Astrocyte (in vitro differentiated cells and primary cell): ENCODE data around the gene PCDH10.

ENCODE experiments used
- EZH2 ChIP-seq: IDR thresholded peaks from 2 replicates; pipeline ENCODE4 v1.6.1; 2012; ENCODE audit warnings: mild to moderate bottlenecking, low read length, inconsistent platforms; ENCODE audit not compliant: insufficient read depth
- TF ChIP-seq, protein P1 (sequence below): IDR thresholded peaks from 2 replicates; pipeline ENCODE4 v1.5.1; 2011; ENCODE audit warnings: low read depth, mild to moderate bottlenecking, inconsistent platforms, low read length, moderate library complexity; ENCODE audit not compliant: insufficient read depth

- TF ChIP-seq, protein P1, sequence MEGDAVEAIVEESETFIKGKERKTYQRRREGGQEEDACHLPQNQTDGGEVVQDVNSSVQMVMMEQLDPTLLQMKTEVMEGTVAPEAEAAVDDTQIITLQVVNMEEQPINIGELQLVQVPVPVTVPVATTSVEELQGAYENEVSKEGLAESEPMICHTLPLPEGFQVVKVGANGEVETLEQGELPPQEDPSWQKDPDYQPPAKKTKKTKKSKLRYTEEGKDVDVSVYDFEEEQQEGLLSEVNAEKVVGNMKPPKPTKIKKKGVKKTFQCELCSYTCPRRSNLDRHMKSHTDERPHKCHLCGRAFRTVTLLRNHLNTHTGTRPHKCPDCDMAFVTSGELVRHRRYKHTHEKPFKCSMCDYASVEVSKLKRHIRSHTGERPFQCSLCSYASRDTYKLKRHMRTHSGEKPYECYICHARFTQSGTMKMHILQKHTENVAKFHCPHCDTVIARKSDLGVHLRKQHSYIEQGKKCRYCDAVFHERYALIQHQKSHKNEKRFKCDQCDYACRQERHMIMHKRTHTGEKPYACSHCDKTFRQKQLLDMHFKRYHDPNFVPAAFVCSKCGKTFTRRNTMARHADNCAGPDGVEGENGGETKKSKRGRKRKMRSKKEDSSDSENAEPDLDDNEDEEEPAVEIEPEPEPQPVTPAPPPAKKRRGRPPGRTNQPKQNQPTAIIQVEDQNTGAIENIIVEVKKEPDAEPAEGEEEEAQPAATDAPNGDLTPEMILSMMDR, result no peak
- no peak for TF ChIP-seq EZH2
Measured at GRCh38 chr4:133143775-133144430, 5.2 kb upstream of the PCDH10 start.
